GM23338 (cell line): Measurements from ENCODE around the gene COL9A2. TPM values are rescaled to one million over a fixed set of nuclear protein-coding genes. Genes with fewer than 3 reads are reported as not detected.

Experiments
- ATAC-seq: fragments of 200-7000 bp; cut with Tn5 transposase; 3 replicates; pipeline ENCODE4 v1.9.1; 2020
- DNase-seq: peaks from one replicate; pipeline ENCODE4 v3.0.0-alpha.2; 2015; ENCODE audit warnings: low spot score
- H2AFZ ChIP-seq: fragments of 200-600 bp; sonication (generic); 2 replicates; pipeline ENCODE4 v1.8.0; 2016; ENCODE audit warnings: antibody characterized with exemption, mild to moderate bottlenecking, moderate library complexity
- H3F3A ChIP-seq: fragments of 200-600 bp; sonication (generic); replicated peaks from 2 replicates; pipeline ENCODE4 v1.8.0; 2017; ENCODE audit warnings: antibody characterized with exemption, mixed run types, low read depth
- H3K27ac ChIP-seq: fragments of 200-600 bp; sonication (generic); 2 replicates; pipeline ENCODE4 v1.6.1; 2016; ENCODE audit warnings: low read depth
- H3K27me3 ChIP-seq: fragments of 200-600 bp; sonication (generic); 2 replicates; pipeline ENCODE4 v1.8.0; 2016; ENCODE audit warnings: mild to moderate bottlenecking, mixed run types, moderate library complexity; ENCODE audit not compliant: insufficient read depth
- H3K36me3 ChIP-seq: fragments of 200-600 bp; sonication (generic); 2 replicates; pipeline ENCODE4 v1.8.0; 2016; ENCODE audit warnings: mild to moderate bottlenecking; ENCODE audit not compliant: insufficient read depth
- H3K4me1 ChIP-seq: fragments of 200-600 bp; sonication (generic); 2 replicates; pipeline ENCODE4 v1.8.0; 2016; ENCODE audit warnings: mild to moderate bottlenecking, moderate library complexity; ENCODE audit not compliant: insufficient read depth
- H3K4me2 ChIP-seq: fragments of 200-600 bp; sonication (generic); 2 replicates; pipeline ENCODE4 v1.7.1; 2017; ENCODE audit warnings: mixed run types
- H3K4me3 ChIP-seq: fragments of 200-600 bp; sonication (generic); 2 replicates; pipeline ENCODE4 v1.6.1; 2016; ENCODE audit warnings: mixed run types
- H3K79me2 ChIP-seq: fragments of 200-600 bp; sonication (generic); replicated peaks from 2 replicates; pipeline ENCODE4 v1.8.0; 2017; ENCODE audit warnings: mild to moderate bottlenecking; ENCODE audit not compliant: insufficient read depth
- H3K9me2 ChIP-seq: fragments of 200-600 bp; sonication (generic); 2 replicates; pipeline ENCODE4 v1.8.0; 2017; ENCODE audit not compliant: insufficient read depth
- H4K20me1 ChIP-seq: fragments of 200-600 bp; sonication (generic); replicated peaks from 2 replicates; pipeline ENCODE4 v1.8.0; 2017; ENCODE audit warnings: mild to moderate bottlenecking; ENCODE audit not compliant: insufficient read depth
- H3K27ac Mint-ChIP-seq: 2 replicates; pipeline ENCODE4 v1.8.0; 2020; ENCODE audit warnings: inconsistent platforms, mild to moderate bottlenecking, moderate library complexity, mixed read lengths
- H3K27me3 Mint-ChIP-seq: 3 replicates; pipeline ENCODE4 v1.8.0; 2022; ENCODE audit warnings: low read depth, mild to moderate bottlenecking, moderate library complexity, mixed read lengths, inconsistent platforms; ENCODE audit not compliant: insufficient read depth, poor library complexity
- H3K36me3 Mint-ChIP-seq: 3 replicates; pipeline ENCODE4 v1.8.0; 2021; ENCODE audit warnings: low read depth, mild to moderate bottlenecking, inconsistent platforms, moderate library complexity, mixed read lengths
- H3K4me1 Mint-ChIP-seq: 3 replicates; pipeline ENCODE4 v1.8.0; 2020; ENCODE audit warnings: mild to moderate bottlenecking, inconsistent platforms, mixed read lengths
- H3K4me3 Mint-ChIP-seq: 3 replicates; pipeline ENCODE4 v1.8.0; 2021; ENCODE audit warnings: moderate library complexity, mild to moderate bottlenecking, inconsistent platforms, mixed read lengths
- H3K9me3 Mint-ChIP-seq: 3 replicates; pipeline ENCODE4 v1.8.0; 2020; ENCODE audit warnings: moderate library complexity, mild to moderate bottlenecking, inconsistent platforms, mixed read lengths
- NANOG ChIP-seq: IDR thresholded peaks from 2 replicates; pipeline ENCODE4 v1.6.1; 2016; ENCODE audit warnings: antibody characterized with exemption, borderline replicate concordance
- ZNF331 ChIP-seq: fragments of 250-450 bp; sonication (Bioruptor Pico); IDR thresholded peaks from 2 replicates; pipeline ENCODE4 v1.5.0; 2020; ENCODE audit warnings: low read depth, mild to moderate bottlenecking, moderate library complexity
- ZNF462 ChIP-seq: fragments of 250-450 bp; sonication (Bioruptor Pico); IDR thresholded peaks from 2 replicates; pipeline ENCODE4 v1.5.0; 2020; ENCODE audit warnings: mild to moderate bottlenecking, moderate library complexity
- polyA plus RNA-seq: library from polyadenylated mRNA; unstranded; fragments of >200 nt; fragmentation: Nextera tagmentation; extraction: Ambion mirVana; gene quantifications from 2 replicates; pipeline ENCODE4 v1.2.1, GENCODE V29; 2016
- total RNA-seq: library from RNA; depleted of rRNA; stranded (reverse); fragments of >200 nt; shearing (Covaris generic); gene quantifications from 2 replicates; pipeline ENCODE4 v1.2.3, GENCODE V29; 2014
- TF ChIP-seq, protein P1 (sequence below), 2 experiments: fragments of 200-600 bp in 1 of 2; sonication (generic) in 1 of 2; conservative IDR thresholded peaks; 2 replicates each; pipeline versions ENCODE4 v1.5.1 to v1.6.1; 2016 to 2017; ENCODE audit warnings: antibody characterized with exemption in 2 of 2, low read depth in 2 of 2, mild to moderate bottlenecking in 2 of 2, moderate library complexity in 1 of 2
- TF ChIP-seq, protein P2 (sequence below): IDR thresholded peaks from one replicate; pipeline ENCODE4 v1.6.1; 2018; ENCODE audit warnings: antibody characterized with exemption; ENCODE audit not compliant: unreplicated experiment

The COL9A2 gene
- total and polyA plus RNA-seq, 2 experiments from 2014 or later = 2.6 to 2.8 TPM

DNA sequence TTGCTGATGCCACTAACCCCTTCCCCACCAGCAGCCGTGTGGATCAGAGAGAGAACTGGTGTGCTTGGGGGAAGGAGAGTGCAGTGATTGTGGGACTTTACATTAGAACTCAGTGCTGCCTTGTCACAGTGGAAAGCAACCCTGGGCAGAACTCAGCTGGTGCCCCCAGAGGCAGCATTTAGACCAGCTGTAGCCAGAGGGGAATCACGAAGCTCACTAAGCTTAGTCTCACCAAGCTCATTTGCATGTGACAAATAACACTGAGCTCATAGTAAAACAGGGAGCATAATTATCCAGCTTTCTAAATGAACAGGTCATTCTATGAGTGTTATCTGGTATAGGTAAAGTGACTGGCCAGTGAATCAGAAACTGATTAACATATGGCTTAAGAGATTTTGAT lies 46.6 kb upstream of the COL9A2 start:
- no peaks in the 10 kb centered on the region for H3F3A ChIP-seq
- Mint-ChIP-seq H3K4me1 (peaks cover 7% of the 10 kb centered on the region; the same call in 2 of the 3 replicates), H3K4me3 (no peak overlapping the region), H3K36me3 (no peaks in the 10 kb centered on the region), H3K27ac (no peak overlapping the region), H3K27me3 (peaks cover 6% of the 10 kb centered on the region), H3K9me3 (peaks cover 9% of the 10 kb centered on the region; the same call in 2 of the 3 replicates)
- TF ChIP-seq, protein P1, sequence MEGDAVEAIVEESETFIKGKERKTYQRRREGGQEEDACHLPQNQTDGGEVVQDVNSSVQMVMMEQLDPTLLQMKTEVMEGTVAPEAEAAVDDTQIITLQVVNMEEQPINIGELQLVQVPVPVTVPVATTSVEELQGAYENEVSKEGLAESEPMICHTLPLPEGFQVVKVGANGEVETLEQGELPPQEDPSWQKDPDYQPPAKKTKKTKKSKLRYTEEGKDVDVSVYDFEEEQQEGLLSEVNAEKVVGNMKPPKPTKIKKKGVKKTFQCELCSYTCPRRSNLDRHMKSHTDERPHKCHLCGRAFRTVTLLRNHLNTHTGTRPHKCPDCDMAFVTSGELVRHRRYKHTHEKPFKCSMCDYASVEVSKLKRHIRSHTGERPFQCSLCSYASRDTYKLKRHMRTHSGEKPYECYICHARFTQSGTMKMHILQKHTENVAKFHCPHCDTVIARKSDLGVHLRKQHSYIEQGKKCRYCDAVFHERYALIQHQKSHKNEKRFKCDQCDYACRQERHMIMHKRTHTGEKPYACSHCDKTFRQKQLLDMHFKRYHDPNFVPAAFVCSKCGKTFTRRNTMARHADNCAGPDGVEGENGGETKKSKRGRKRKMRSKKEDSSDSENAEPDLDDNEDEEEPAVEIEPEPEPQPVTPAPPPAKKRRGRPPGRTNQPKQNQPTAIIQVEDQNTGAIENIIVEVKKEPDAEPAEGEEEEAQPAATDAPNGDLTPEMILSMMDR (conservative IDR thresholded peaks at IDR 0.05; ENCODE audit: low read depth in 2 of 2) = 0 out of 4 replicates have a peak, but pooled peaks have one; percentile 13 to 15
- no peak for TF ChIP-seq ZNF462 (CRISPR knock-in tag)
- TF ChIP-seq NANOG = no peak
- peaks cover 2% of the 10 kb centered on the region; the same call in 1 of the 2 replicates for H3K4me1 ChIP-seq
- no peaks in the 10 kb centered on the region for H3K36me3 ChIP-seq
- H3K4me3 ChIP-seq = no peak overlapping the region
- H3K27ac ChIP-seq = no peak overlapping the region
- H3K27me3 ChIP-seq = no peaks in the 10 kb centered on the region
- no peaks in the 10 kb centered on the region for H3K79me2 ChIP-seq
- peak; percentile 57 for DNase-seq
- 0 out of 2 replicates have a peak overlapping the region, but pooled peaks have one; percentile 61 for H2AFZ ChIP-seq
- ATAC-seq = peak; percentile 97
- no peaks in the 10 kb centered on the region for H3K9me2 ChIP-seq
- H4K20me1 ChIP-seq = no peaks in the 10 kb centered on the region
- H3K4me2 ChIP-seq = no peak overlapping the region

DNA sequence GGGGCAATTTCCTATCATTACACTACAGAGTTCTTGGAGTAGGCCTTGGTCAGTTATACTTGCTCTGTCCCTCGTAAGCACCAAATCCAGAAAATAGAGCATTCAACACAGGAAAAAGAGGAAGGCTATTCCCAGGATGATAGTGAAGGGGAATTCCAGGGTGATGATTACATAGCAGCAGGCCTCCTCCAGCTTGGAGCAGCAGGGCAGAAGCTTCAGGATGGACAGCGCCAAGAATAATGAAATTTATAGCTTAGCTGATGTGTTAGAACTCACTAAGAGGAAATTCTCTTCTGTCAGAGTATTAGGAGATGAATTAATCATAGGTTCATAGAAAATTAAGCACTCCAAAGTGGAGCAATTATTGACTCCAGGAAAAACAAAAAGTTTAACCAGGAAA lies 45.6 kb upstream of the COL9A2 start:
- no peak overlapping the region for H2AFZ ChIP-seq
- no peaks in the 10 kb centered on the region for H3K36me3 Mint-ChIP-seq
- no peaks in the 10 kb centered on the region for H3K9me2 ChIP-seq
- DNase-seq (no peak), ATAC-seq (peak; percentile 45; the same call in 2 of the 3 replicates)
- peaks cover 6% of the 10 kb centered on the region for H3K27me3 Mint-ChIP-seq
- H3K4me3 Mint-ChIP-seq = no peak overlapping the region
- peaks cover 20% of the 10 kb centered on the region; the same call in 2 of the 3 replicates for H3K9me3 Mint-ChIP-seq
- no peaks in the 10 kb centered on the region for H3K27me3 ChIP-seq
- H3K27ac Mint-ChIP-seq = no peak overlapping the region
- no peaks in the 10 kb centered on the region for H4K20me1 ChIP-seq
- H3K36me3 ChIP-seq = no peaks in the 10 kb centered on the region
- H3K4me2 ChIP-seq = no peak overlapping the region
- peaks cover 2% of the 10 kb centered on the region; the same call in 1 of the 2 replicates for H3K4me1 ChIP-seq
- H3K27ac ChIP-seq = no peak overlapping the region
- peaks cover 7% of the 10 kb centered on the region; the same call in 2 of the 3 replicates for H3K4me1 Mint-ChIP-seq
- no peak overlapping the region for H3K4me3 ChIP-seq
- H3F3A ChIP-seq = no peaks in the 10 kb centered on the region
- no peak for TF ChIP-seq ZNF331
- TF ChIP-seq, protein P2, sequence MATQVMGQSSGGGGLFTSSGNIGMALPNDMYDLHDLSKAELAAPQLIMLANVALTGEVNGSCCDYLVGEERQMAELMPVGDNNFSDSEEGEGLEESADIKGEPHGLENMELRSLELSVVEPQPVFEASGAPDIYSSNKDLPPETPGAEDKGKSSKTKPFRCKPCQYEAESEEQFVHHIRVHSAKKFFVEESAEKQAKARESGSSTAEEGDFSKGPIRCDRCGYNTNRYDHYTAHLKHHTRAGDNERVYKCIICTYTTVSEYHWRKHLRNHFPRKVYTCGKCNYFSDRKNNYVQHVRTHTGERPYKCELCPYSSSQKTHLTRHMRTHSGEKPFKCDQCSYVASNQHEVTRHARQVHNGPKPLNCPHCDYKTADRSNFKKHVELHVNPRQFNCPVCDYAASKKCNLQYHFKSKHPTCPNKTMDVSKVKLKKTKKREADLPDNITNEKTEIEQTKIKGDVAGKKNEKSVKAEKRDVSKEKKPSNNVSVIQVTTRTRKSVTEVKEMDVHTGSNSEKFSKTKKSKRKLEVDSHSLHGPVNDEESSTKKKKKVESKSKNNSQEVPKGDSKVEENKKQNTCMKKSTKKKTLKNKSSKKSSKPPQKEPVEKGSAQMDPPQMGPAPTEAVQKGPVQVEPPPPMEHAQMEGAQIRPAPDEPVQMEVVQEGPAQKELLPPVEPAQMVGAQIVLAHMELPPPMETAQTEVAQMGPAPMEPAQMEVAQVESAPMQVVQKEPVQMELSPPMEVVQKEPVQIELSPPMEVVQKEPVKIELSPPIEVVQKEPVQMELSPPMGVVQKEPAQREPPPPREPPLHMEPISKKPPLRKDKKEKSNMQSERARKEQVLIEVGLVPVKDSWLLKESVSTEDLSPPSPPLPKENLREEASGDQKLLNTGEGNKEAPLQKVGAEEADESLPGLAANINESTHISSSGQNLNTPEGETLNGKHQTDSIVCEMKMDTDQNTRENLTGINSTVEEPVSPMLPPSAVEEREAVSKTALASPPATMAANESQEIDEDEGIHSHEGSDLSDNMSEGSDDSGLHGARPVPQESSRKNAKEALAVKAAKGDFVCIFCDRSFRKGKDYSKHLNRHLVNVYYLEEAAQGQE = peak; percentile 20
- H3K79me2 ChIP-seq = no peaks in the 10 kb centered on the region
